Hepatocyte (in vitro differentiated cells): ENCODE data around the gene CDK17.

Source experiments
- CTCF ChIP-seq: fragments of 200-600 bp; sonication (generic); IDR thresholded peaks from 2 replicates; pipeline ENCODE4 v1.5.1; 2016; ENCODE audit warnings: antibody characterized with exemption, mild to moderate bottlenecking; ENCODE audit not compliant: poor library complexity
- EZH2 ChIP-seq: fragments of 200-600 bp; sonication (generic); IDR thresholded peaks from 2 replicates; pipeline ENCODE4 v1.6.1; 2016; ENCODE audit warnings: antibody characterized with exemption, mild to moderate bottlenecking, borderline replicate concordance

DNA sequence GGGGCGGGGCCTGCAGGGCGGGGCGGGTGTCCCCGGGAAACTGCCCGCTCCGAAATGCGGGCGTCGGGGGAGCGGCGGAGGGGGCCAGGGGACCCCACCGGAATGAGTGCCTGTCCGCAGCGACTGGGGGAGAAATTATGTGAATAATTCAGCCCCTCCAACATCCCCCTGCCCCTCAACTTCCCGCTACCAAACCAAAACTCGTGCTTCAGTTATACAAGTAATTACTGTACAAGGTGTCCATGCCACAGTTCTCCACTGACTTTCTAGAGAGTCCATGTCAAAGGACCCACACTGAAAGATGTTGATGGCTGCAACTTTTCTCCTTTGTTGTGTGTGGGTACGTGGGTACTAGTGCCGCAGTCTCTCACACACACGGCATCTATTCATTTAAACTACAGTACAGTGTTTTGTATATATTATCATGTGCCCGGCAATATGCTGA is 414 bp upstream of the CDK17 start:
- no peak for TF ChIP-seq CTCF
- no peak for TF ChIP-seq EZH2
